Activated T-cell treated with anti-CD3 and anti-CD28 coated beads for 4 hours (primary cell): ENCODE data around the gene POLD4.

Experiments used
- DNase-seq: peaks from one replicate; pipeline ENCODE4 v3.0.0-alpha.2; 2020

POLD4 gene

GRCh38 chr11:67314218-67314617 is 39.1 kb downstream of the POLD4 start:
- no peak for DNase-seq

DNA sequence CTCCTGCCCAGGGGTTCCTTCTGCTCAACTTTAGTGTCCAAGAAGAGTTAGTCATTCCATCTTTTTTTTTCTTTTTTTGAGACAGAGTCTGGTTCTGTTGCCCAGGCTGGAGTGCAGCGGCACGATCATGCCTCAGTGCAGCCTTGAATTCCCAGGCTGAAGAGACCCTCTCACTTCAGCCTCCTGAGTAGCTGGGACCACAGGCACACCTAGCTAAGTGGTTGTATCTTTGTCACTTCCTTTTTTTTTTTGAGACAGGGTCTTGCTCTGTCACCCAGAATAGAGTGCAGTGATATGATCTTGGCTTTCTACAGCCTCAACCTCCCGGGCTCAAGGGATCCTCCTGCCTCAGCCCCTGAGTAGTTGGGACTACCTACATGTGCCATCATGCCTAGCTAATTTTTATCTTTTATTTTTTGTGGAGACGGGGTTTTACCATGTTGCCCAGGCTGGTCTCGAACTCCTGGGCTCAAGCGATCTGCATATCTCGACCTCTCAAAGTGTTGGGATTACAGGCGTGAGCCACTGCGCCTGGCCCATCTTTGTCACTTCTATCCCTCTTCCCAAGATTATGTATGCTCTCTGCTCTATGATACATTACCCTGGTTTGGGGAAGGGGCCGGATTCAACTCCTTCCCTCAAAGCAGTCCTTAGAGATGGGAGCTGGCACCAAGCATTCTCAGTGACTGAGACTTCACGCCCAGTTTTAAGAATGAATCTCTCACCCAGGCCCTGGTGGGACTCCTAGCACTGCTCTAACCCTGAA is 40.0 kb downstream of the POLD4 start:
- no peak for DNase-seq

DNA sequence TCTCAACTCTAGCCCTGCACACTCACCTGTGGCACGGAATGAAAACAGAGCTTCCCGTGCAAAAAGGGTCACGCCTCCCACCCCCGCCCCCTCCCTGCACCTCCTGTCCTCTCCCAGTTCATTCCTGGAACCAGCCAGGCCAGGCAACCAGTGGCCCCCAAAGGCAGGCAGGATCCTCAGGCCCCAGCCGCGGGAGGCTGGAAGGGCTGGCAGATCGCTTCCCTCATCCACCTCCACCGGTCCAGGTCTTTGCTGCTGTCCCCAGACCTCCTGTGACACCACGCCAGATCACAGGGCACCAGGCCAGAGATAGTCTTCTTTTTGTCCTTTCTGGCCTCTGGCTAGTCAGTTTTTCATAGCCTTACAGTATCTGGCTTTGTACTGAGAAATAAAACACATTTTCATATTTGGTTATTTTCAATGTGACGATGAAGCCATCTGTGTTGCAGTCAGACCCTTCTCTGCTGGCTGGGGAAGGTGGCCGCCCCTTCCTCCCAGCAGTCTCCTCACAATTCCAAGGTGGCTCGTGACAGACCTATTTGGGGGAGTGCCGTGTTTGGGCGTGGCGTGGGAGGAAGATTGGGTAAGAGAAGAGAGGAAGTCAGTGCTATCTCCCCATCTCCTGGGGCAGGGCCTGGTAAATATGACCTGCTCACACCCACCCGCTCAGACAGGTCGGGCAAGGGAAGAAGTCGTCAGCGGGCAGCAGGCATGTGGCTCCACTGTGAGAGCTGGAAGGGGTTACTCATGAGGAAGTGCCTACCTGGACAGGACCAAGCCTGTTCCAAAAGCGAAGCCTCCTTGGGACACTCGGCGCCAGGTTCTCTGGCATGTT is 40.9 kb downstream of the POLD4 start:
- DNase-seq = peak; percentile 44

- no peak for DNase-seq
Measured at GRCh38 chr11:67311556-67312082, 41.7 kb downstream of the POLD4 start.

DNA sequence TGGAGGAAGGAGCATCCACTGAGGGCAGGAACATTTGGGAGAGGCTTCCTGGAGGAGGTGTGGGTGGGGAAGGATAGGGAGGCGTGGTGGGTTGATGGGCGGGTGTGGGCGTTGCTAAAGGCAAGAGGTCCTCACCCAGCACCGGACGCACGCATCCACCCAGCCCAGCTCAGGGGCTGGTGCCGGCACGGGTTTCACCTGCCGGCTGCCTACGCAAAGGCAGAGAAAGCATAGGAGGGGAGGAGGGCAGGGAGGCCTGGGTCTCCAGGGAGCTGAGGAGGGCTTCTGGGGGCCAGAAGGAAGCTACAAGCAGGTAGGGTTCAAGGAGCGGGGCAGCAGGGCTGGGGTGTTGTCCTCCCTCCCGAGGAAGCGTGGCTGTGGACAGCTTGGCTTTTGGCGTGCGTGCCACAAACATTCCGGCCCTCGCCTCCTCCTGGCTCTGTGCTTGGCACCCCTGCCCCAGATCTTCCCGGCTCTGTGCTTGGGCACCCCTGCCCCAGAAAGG is 42.2 kb downstream of the POLD4 start:
- no peak for DNase-seq

DNA sequence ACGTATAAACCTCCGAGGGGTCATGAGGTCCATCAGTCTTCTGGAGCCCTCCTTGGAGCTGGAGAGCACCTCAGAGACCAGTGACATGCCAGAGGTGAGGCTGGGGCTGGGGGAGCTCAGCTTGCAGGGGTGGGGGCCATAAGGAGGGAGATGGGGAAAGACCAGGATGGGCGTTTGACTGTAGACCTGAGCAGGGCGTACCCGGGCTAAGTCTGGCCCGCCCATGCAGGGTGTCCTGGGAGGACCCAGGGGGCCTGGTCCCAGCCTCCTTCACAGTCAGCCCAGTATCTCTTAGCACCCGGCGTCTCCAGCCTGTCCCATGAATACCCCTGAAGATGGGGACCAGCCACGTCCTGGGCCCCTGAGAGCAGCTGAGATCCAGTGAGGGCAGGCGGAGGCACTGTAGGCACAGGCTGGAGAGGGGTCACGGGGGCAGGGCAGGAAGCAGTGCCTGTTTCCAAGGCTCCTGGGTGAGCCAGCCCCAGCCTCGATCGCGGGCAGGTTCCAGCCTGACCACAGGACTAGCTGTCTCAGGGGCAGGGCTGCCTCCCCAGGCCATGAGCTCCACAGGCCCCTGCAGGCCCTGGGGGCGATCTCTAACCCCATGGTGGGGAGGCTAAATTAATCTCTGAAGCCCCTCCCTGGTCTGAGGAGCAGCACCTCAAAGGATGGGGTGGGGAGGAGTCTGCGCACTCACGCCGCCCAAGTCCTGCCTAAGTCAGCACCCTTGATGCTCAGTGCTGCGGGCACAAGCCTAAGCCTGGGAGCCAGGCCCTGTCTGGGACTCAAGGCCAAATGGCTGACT is 42.9 kb downstream of the POLD4 start:
- DNase-seq = no peak

DNA sequence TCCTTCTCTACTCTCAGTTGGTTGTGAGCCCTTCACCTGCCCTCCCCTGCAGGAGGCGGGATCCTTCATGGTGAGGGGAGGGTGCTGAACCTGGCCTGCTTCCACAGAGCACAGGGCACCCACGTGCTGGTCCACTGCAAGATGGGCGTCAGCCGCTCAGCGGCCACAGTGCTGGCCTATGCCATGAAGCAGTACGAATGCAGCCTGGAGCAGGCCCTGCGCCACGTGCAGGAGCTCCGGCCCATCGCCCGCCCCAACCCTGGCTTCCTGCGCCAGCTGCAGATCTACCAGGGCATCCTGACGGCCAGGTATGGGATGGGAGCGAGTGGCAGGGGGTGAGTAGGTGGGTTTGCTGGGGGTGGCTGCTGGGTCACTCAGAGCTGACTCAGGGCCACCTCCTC is 43.7 kb downstream of the POLD4 start:
- no peak for DNase-seq

DNA sequence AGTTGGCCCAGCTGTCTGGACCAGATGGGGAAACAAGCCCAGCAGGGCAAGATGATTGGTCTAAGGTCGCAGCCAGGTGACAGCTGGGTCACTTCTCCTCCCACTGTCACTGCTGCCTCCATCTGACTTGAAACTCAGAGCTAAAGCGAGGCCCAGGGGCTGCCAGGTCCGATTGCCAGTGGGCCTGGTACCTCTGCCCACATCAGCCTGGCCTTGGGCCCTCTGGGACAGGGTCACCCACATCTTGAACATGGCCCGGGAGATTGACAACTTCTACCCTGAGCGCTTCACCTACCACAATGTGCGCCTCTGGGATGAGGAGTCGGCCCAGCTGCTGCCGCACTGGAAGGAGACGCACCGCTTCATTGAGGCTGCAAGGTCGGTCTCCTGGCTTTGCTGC is 44.2 kb downstream of the POLD4 start:
- DNase-seq = no peak

- no peak for DNase-seq
Measured at GRCh38 chr11:67308031-67308866, 45.1 kb downstream of the POLD4 start.

DNA sequence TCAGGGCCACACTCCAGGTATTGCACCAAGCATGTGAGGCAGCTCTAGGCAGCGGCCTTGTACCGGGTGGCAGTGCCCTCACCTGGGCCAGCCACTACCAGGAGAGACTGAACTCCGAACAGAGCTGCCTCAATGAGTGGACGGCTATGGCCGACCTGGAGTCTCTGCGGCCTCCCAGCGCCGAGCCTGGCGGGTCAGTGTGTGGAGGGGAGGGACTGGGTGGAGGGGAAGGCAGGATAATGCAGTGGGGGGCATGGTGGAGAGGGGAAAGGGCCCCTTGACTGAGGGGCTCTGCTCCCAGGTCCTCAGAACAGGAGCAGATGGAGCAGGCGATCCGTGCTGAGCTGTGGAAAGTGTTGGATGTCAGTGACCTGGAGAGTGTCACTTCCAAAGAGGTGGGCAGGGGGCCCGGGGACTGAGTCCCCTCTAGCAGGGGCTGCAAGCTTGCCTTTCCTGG is 45.8 kb downstream of the POLD4 start:
- no peak for DNase-seq

DNA sequence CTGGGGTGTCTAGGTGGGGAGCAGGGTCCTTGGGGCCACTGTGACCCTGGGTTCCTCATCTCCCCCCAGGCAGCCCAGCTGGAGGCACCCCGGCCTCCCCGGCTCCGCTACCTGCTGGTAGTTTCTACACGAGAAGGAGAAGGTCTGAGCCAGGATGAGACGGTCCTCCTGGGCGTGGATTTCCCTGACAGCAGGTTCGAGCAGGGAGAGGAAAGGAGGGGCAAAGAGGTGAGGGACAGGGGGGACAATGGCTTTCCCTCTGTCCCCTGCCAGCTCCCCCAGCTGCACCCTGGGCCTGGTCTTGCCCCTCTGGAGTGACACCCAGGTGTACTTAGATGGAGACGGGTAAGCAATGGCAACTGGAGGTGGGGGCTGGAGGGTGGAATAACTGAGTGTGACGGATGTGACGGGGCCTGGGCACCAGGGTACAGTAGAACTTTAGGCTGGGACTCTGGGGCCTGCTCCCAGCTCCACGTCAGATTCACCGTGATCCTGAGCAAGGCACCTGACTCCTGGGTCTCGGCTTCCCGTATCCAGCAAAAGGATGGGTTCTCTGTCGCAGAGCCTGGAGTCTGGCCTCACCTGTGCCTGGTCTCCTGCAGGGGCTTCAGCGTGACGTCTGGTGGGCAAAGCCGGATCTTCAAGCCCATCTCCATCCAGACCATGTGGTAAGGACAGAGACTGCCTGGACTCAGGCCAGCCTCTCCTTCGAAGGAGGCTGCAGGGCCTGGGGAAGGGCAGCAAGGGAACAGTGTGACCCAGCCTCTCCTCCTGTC is 46.4 kb downstream of the POLD4 start:
- no peak for DNase-seq

GRCh38 chr11:67304511-67305113 is 48.7 kb downstream of the POLD4 start:
- no peak for DNase-seq

GRCh38 chr11:67303835-67304411 is 49.4 kb downstream of the POLD4 start:
- DNase-seq = no peak

GRCh38 chr11:67303132-67303834 is 50.1 kb downstream of the POLD4 start, which contains the start of gene SSH3:
TSS of gene SSH3 (plus strand) at chr11:67303530. CDS start at chr11:67303626, 96 bp downstream.
- no peak for DNase-seq

DNA sequence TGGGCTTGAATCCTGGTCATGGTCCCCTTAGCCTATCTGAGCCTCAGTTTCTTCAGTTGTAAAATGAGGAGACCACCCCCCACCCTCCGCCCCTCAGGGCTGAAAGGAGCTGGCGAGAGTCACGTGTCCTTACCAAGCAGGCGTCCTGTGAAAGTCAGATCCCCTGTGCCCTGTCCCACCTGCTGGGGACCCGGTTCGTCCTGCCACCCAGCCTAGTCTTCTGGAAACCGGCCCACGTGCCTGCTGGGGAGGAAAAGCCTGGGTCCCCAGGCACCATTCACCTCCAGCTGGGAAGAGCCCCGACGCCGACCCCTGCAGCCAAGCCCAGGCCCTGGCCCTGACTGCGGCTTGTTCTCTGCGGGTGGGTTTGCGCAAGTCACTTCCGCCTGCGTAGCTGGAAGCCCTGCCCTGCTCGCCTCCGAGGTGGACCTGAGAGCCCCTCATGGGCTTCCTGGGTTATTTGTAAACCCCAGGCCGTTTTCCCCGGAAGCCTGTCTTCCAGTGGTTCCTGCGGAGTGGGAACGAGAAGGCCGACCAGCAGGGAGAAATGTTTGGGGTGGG is 50.7 kb downstream of the POLD4 start:
- no peak for DNase-seq

- DNase-seq = no peak
Measured at GRCh38 chr11:67301951-67302516, 51.3 kb downstream of the POLD4 start.

DNA sequence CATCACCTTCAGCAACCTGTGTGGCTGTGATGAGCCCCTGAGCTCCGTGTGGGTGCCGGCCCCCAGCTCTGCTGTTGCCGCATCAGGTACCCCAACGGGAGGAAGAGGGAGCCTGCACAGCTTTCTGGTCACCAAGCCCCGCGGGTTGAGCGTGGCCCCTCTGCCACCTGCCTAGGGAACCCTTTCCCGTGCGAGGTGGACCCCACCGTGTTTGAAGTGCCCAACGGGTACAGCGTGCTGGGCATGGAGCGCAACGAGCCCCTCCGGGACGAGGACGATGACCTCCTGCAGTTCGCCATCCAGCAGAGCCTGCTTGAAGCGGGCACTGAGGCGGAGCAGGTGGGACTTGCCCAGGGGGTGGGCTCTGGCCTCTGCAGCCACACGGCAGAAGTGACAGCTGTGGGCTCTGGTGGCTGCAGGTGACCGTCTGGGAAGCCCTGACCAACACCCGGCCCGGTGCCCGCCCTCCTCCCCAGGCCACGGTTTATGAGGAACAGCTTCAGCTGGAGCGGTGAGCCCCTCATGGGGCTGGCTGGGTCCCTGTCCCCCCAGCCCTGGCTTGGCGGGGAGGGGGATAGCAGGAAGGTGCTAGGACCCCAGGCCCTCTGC is 51.9 kb downstream of the POLD4 start:
- no peak for DNase-seq
